GM18858 (cell line): ENCODE results near the gene DUSP16.
"Not testable (repeated sequence)": the region's sequence is repeated elsewhere in the genome, so short reads cannot be mapped to it uniquely, and the experiment has no call there.

ENCODE experiments used
- ATAC-seq: cut with Tn5 transposase; IDR thresholded peaks from one replicate; pipeline ENCODE4 v1.9.1; 2021; ENCODE audit not compliant: unreplicated experiment

Gene DUSP16

GRCh38 chr12:12583510-12584178 lies 21.0 kb upstream of the DUSP16 start:
- no peak for ATAC-seq

GRCh38 chr12:12582895-12583303 lies 20.2 kb upstream of the DUSP16 start:
- peak; percentile 92 for ATAC-seq

- ATAC-seq: peak; percentile 12
These were observed 19.7 kb upstream of the DUSP16 start for GRCh38 chr12:12582193-12582881.

- not testable (repeated sequence) for ATAC-seq
These were observed 18.1 kb upstream of the DUSP16 start for GRCh38 chr12:12580716-12581115.

- no peak for ATAC-seq
These were observed 15.1 kb upstream of the DUSP16 start for GRCh38 chr12:12577786-12578185.

- ATAC-seq: no peak
These were observed 10.0 kb upstream of the DUSP16 start for GRCh38 chr12:12572659-12573058.

GRCh38 chr12:12565971-12566370 lies 3.3 kb upstream of the DUSP16 start:
- ATAC-seq: not testable (repeated sequence)

GRCh38 chr12:12564911-12565310 lies 2.2 kb upstream of the DUSP16 start:
- no peak for ATAC-seq

- no peak for ATAC-seq
These were observed 746 bp upstream of the DUSP16 start for GRCh38 chr12:12563290-12563928.

- no peak for ATAC-seq
These were observed 613 bp downstream of the DUSP16 start for GRCh38 chr12:12562016-12562483.

GRCh38 chr12:12561371-12562015 lies 1.2 kb downstream of the DUSP16 start:
- ATAC-seq: no peak

GRCh38 chr12:12560587-12561370 lies 1.9 kb downstream of the DUSP16 start:
- no peak for ATAC-seq

GRCh38 chr12:12559719-12560296 lies 2.9 kb downstream of the DUSP16 start:
- ATAC-seq: no peak

- no peak for ATAC-seq
These were observed 4.4 kb downstream of the DUSP16 start for GRCh38 chr12:12558291-12558690.

- no peak for ATAC-seq
These were observed 4.9 kb downstream of the DUSP16 start for GRCh38 chr12:12557733-12558132.

- ATAC-seq: no peak
These were observed 7.0 kb downstream of the DUSP16 start for GRCh38 chr12:12555656-12556055.

- ATAC-seq: no peak
These were observed 9.4 kb downstream of the DUSP16 start for GRCh38 chr12:12553208-12553785.

GRCh38 chr12:12551115-12551514 lies 11.5 kb downstream of the DUSP16 start:
- no peak for ATAC-seq

- ATAC-seq: no peak
These were observed 12.4 kb downstream of the DUSP16 start for GRCh38 chr12:12550277-12550676.

- ATAC-seq: no peak
These were observed 13.2 kb downstream of the DUSP16 start for GRCh38 chr12:12549426-12549825.
